GM23338 (cell line): ENCODE data around the gene RHBDF2. TPM values are rescaled to one million over a fixed set of nuclear protein-coding genes. Genes with fewer than 3 reads are reported as not detected.

Experiments
- ATAC-seq: fragments of 200-7000 bp; cut with Tn5 transposase; 3 replicates; pipeline ENCODE4 v1.9.1; 2020
- DNase-seq: peaks from one replicate; pipeline ENCODE4 v3.0.0-alpha.2; 2015; ENCODE audit warnings: low spot score
- H2AFZ ChIP-seq: fragments of 200-600 bp; sonication (generic); 2 replicates; pipeline ENCODE4 v1.8.0; 2016; ENCODE audit warnings: antibody characterized with exemption, mild to moderate bottlenecking, moderate library complexity
- H3F3A ChIP-seq: fragments of 200-600 bp; sonication (generic); replicated peaks from 2 replicates; pipeline ENCODE4 v1.8.0; 2017; ENCODE audit warnings: antibody characterized with exemption, mixed run types, low read depth
- H3K27ac ChIP-seq: fragments of 200-600 bp; sonication (generic); 2 replicates; pipeline ENCODE4 v1.6.1; 2016; ENCODE audit warnings: low read depth
- H3K27me3 ChIP-seq: fragments of 200-600 bp; sonication (generic); 2 replicates; pipeline ENCODE4 v1.8.0; 2016; ENCODE audit warnings: mild to moderate bottlenecking, mixed run types, moderate library complexity; ENCODE audit not compliant: insufficient read depth
- H3K36me3 ChIP-seq: fragments of 200-600 bp; sonication (generic); 2 replicates; pipeline ENCODE4 v1.8.0; 2016; ENCODE audit warnings: mild to moderate bottlenecking; ENCODE audit not compliant: insufficient read depth
- H3K4me1 ChIP-seq: fragments of 200-600 bp; sonication (generic); 2 replicates; pipeline ENCODE4 v1.8.0; 2016; ENCODE audit warnings: mild to moderate bottlenecking, moderate library complexity; ENCODE audit not compliant: insufficient read depth
- H3K4me2 ChIP-seq: fragments of 200-600 bp; sonication (generic); 2 replicates; pipeline ENCODE4 v1.7.1; 2017; ENCODE audit warnings: mixed run types
- H3K4me3 ChIP-seq: fragments of 200-600 bp; sonication (generic); 2 replicates; pipeline ENCODE4 v1.6.1; 2016; ENCODE audit warnings: mixed run types
- H3K79me2 ChIP-seq: fragments of 200-600 bp; sonication (generic); replicated peaks from 2 replicates; pipeline ENCODE4 v1.8.0; 2017; ENCODE audit warnings: mild to moderate bottlenecking; ENCODE audit not compliant: insufficient read depth
- H3K9me2 ChIP-seq: fragments of 200-600 bp; sonication (generic); 2 replicates; pipeline ENCODE4 v1.8.0; 2017; ENCODE audit not compliant: insufficient read depth
- H4K20me1 ChIP-seq: fragments of 200-600 bp; sonication (generic); replicated peaks from 2 replicates; pipeline ENCODE4 v1.8.0; 2017; ENCODE audit warnings: mild to moderate bottlenecking; ENCODE audit not compliant: insufficient read depth
- H3K27ac Mint-ChIP-seq: 2 replicates; pipeline ENCODE4 v1.8.0; 2020; ENCODE audit warnings: inconsistent platforms, mild to moderate bottlenecking, moderate library complexity, mixed read lengths
- H3K27me3 Mint-ChIP-seq: 3 replicates; pipeline ENCODE4 v1.8.0; 2022; ENCODE audit warnings: low read depth, mild to moderate bottlenecking, moderate library complexity, mixed read lengths, inconsistent platforms; ENCODE audit not compliant: insufficient read depth, poor library complexity
- H3K36me3 Mint-ChIP-seq: 3 replicates; pipeline ENCODE4 v1.8.0; 2021; ENCODE audit warnings: low read depth, mild to moderate bottlenecking, inconsistent platforms, moderate library complexity, mixed read lengths
- H3K4me1 Mint-ChIP-seq: 3 replicates; pipeline ENCODE4 v1.8.0; 2020; ENCODE audit warnings: mild to moderate bottlenecking, inconsistent platforms, mixed read lengths
- H3K4me3 Mint-ChIP-seq: 3 replicates; pipeline ENCODE4 v1.8.0; 2021; ENCODE audit warnings: moderate library complexity, mild to moderate bottlenecking, inconsistent platforms, mixed read lengths
- H3K9me3 Mint-ChIP-seq: 3 replicates; pipeline ENCODE4 v1.8.0; 2020; ENCODE audit warnings: moderate library complexity, mild to moderate bottlenecking, inconsistent platforms, mixed read lengths
- CTCF ChIP-seq, 2 experiments: fragments of 200-600 bp in 1 of 2; sonication (generic) in 1 of 2; conservative IDR thresholded peaks; 2 replicates each; pipeline versions ENCODE4 v1.5.1 to v1.6.1; 2016 to 2017; ENCODE audit warnings: antibody characterized with exemption in 2 of 2, low read depth in 2 of 2, mild to moderate bottlenecking in 2 of 2, moderate library complexity in 1 of 2
- EZH2 ChIP-seq: fragments of 200-600 bp; sonication (generic); IDR thresholded peaks from one replicate; pipeline ENCODE4 v1.8.0; 2017; ENCODE audit warnings: antibody characterized with exemption, mild to moderate bottlenecking, low read depth; ENCODE audit not compliant: unreplicated experiment
- JUNB ChIP-seq: IDR thresholded peaks from one replicate; pipeline ENCODE4 v1.6.1; 2016; ENCODE audit warnings: antibody characterized with exemption; ENCODE audit not compliant: unreplicated experiment
- POLR2AphosphoS5 ChIP-seq: IDR thresholded peaks from 2 replicates; pipeline ENCODE4 v1.6.1; 2016; ENCODE audit warnings: antibody characterized with exemption, low read depth
- REST ChIP-seq: IDR thresholded peaks from one replicate; pipeline ENCODE4 v1.6.1; 2018; ENCODE audit warnings: antibody characterized with exemption; ENCODE audit not compliant: unreplicated experiment
- ZNF331 ChIP-seq: fragments of 250-450 bp; sonication (Bioruptor Pico); IDR thresholded peaks from 2 replicates; pipeline ENCODE4 v1.5.0; 2020; ENCODE audit warnings: low read depth, mild to moderate bottlenecking, moderate library complexity
- polyA plus RNA-seq: library from polyadenylated mRNA; unstranded; fragments of >200 nt; fragmentation: Nextera tagmentation; extraction: Ambion mirVana; gene quantifications from 2 replicates; pipeline ENCODE4 v1.2.1, GENCODE V29; 2016
- total RNA-seq: library from RNA; depleted of rRNA; stranded (reverse); fragments of >200 nt; shearing (Covaris generic); gene quantifications from 2 replicates; pipeline ENCODE4 v1.2.3, GENCODE V29; 2014

The RHBDF2 gene
- total and polyA plus RNA-seq, 2 experiments from 2014 or later: 9.4 to 29.5 TPM

- H2AFZ ChIP-seq: no peak overlapping the region
- no peak overlapping the region for H3K27ac ChIP-seq
- peak; percentile 91 for ATAC-seq
- Mint-ChIP-seq H3K27me3 (peaks cover 10% of the 10 kb centered on the region), H3K9me3 (no peaks in the 10 kb centered on the region; the same call in 1 of the 3 replicates), H3K4me1 (no peaks in the 10 kb centered on the region; the same call in 2 of the 3 replicates), H3K4me3 (no peak overlapping the region), H3K27ac (no peak overlapping the region), H3K36me3 (peaks cover 7% of the 10 kb centered on the region; the same call in 1 of the 3 replicates)
- DNase-seq: peak; percentile 81
- H3F3A ChIP-seq: no peaks in the 10 kb centered on the region
- H3K4me2 ChIP-seq: no peak overlapping the region
- TF ChIP-seq POLR2AphosphoS5 (no peak), CTCF (conservative IDR thresholded peaks at IDR 0.05; ENCODE audit: low read depth in 2 of 2) (peak; percentile 42 to 76)
- H3K4me1 ChIP-seq: no peaks in the 10 kb centered on the region
- no peak overlapping the region for H3K4me3 ChIP-seq
- H3K36me3 ChIP-seq: no peaks in the 10 kb centered on the region
- H3K27me3 ChIP-seq: no peaks in the 10 kb centered on the region
- H3K9me2 ChIP-seq: no peaks in the 10 kb centered on the region
- no peaks in the 10 kb centered on the region for H4K20me1 ChIP-seq
- H3K79me2 ChIP-seq: no peaks in the 10 kb centered on the region
These were observed 27.7 kb downstream of the RHBDF2 start for GRCh38 chr17:76473541-76473985.

GRCh38 chr17:76472726-76473125, 28.5 kb downstream of the RHBDF2 start:
- DNase-seq (no peak), ATAC-seq (no peak)
- Mint-ChIP-seq H3K4me1 (no peaks in the 10 kb centered on the region; the same call in 2 of the 3 replicates), H3K36me3 (peaks cover 7% of the 10 kb centered on the region; the same call in 1 of the 3 replicates), H3K27me3 (peaks cover 10% of the 10 kb centered on the region), H3K27ac (no peak overlapping the region), H3K9me3 (no peaks in the 10 kb centered on the region; the same call in 1 of the 3 replicates), H3K4me3 (no peak overlapping the region)
- Histone ChIP-seq H3K27me3 (no peaks in the 10 kb centered on the region), H3K36me3 (no peaks in the 10 kb centered on the region), H3K4me3 (no peak overlapping the region), H3K9me2 (no peaks in the 10 kb centered on the region), H3K79me2 (no peaks in the 10 kb centered on the region), H3F3A (no peaks in the 10 kb centered on the region), H3K27ac (no peak overlapping the region), H3K4me1 (no peaks in the 10 kb centered on the region), H3K4me2 (no peak overlapping the region), H2AFZ (no peak overlapping the region), H4K20me1 (no peaks in the 10 kb centered on the region)
- TF ChIP-seq EZH2 (no peak), REST (no peak), ZNF331 (no peak), JUNB (no peak)
